HL-60/S4 treated with retinoic acid at 250 ng/mL for 4 days and 3 days (cell line): ENCODE measurements around the gene KIF15.
"Not testable (repeated sequence)": the region's sequence is repeated elsewhere in the genome, so short reads cannot be mapped to it uniquely, and the experiment has no call there.

Experiments used
- in situ Hi-C: fragments of 300-500 bp; cut with MboI; formaldehyde crosslinking; loops from 2 replicates; pipeline ENCODE4 v1.7.0; 2022; ENCODE audit warnings: low sequenced_read_pairs

KIF15 gene

GRCh38 chr3:44816334-44816733 lies 54.7 kb downstream of the KIF15 start:
- in situ Hi-C loops = not testable (repeated sequence)

GRCh38 chr3:44821206-44821605 lies 59.6 kb downstream of the KIF15 start:
- in situ Hi-C loops = not testable (repeated sequence)

- in situ Hi-C loops = no loop called here
Measured at GRCh38 chr3:44825264-44825925, 63.8 kb downstream of the KIF15 start.

GRCh38 chr3:44827196-44827595 lies 65.6 kb downstream of the KIF15 start:
- in situ Hi-C loops = no loop called here

GRCh38 chr3:44831232-44831631 lies 69.6 kb downstream of the KIF15 start:
- in situ Hi-C loops = no loop called here

- in situ Hi-C loops = no loop called here
Measured at GRCh38 chr3:44832032-44832431, 70.4 kb downstream of the KIF15 start.

GRCh38 chr3:44832965-44833364 lies 71.4 kb downstream of the KIF15 start:
- in situ Hi-C loops = no loop called here

- in situ Hi-C loops = no loop called here
Measured at GRCh38 chr3:44833394-44833793, 71.8 kb downstream of the KIF15 start.

GRCh38 chr3:44835684-44836083 lies 74.1 kb downstream of the KIF15 start:
- in situ Hi-C loops = no loop called here

- in situ Hi-C loops = no loop called here
Measured at GRCh38 chr3:44842376-44842775, 80.8 kb downstream of the KIF15 start.

- in situ Hi-C loops = no loop called here
Measured at GRCh38 chr3:44845528-44846520, 84.2 kb downstream of the KIF15 start.

GRCh38 chr3:44848634-44849033 lies 87.0 kb downstream of the KIF15 start:
- in situ Hi-C loops = no loop called here

GRCh38 chr3:44856663-44857062 lies 95.1 kb downstream of the KIF15 start:
- in situ Hi-C loops = not testable (repeated sequence)

- in situ Hi-C loops = no loop called here
Measured at GRCh38 chr3:44860117-44860516, 98.5 kb downstream of the KIF15 start.

GRCh38 chr3:44861412-44862225 lies 100.0 kb downstream of the KIF15 start, which contains the start of gene TMEM42:
TSS of gene TMEM42 (plus strand) at chr3:44861912. CDS start at chr3:44861925, 13 bp downstream.
- in situ Hi-C loops = no loop called here

GRCh38 chr3:44862226-44862637 lies 100.6 kb downstream of the KIF15 start:
- in situ Hi-C loops = no loop called here

GRCh38 chr3:44865272-44866035 lies 103.9 kb downstream of the KIF15 start:
- in situ Hi-C loops = no loop called here

- in situ Hi-C loops = no loop called here
Measured at GRCh38 chr3:44867421-44868111, 106.0 kb downstream of the KIF15 start.

GRCh38 chr3:44870375-44871061 lies 108.9 kb downstream of the KIF15 start:
- in situ Hi-C loops = no loop called here
